Kidney capillary endothelial cell (primary cell): ENCODE results near the gene ASCL5.

Source experiments
- DNase-seq: peaks from one replicate; pipeline ENCODE4 v3.0.0-alpha.2; 2018; ENCODE audit warnings: low spot score

ASCL5 gene

DNA sequence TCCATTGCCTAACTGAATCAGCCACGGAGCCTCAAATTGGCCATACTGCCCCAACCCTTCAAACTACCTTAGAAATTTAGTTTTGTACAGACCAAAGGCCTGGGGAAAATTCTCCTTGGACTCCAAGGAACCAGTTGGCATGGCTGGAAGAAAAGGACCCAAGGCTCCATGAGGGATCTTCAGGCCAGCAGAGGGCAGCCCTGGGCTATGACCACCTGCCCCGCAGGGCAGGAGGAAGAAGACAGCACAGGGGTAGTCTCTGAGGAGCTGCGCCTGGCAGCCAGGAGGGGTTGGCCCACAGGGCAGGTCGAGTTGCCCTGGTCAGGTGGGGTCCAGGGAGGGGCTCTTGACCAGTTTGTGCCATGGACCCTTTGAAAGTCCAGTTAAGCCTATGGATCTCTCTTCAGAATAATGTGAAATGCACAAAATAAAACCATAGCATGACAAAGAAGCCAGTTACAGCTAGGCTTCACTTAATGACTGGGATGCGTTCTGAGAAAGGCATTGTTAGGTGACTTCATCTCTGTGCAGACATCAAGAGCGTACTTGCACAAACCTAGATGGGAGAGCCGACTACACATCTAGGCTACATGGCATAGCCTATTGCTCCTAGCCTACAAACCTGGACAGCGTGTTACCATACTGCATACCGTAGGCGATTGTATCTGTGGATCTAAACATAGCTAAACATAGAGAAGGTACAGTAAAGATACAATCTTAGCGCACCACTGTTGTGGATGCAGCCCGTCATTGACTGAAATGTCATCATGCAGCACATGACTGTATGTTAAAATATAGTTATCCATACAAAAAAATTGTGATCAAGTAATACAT is 40.9 kb downstream of the ASCL5 start:
- peak; percentile 20 for DNase-seq

- peak; percentile 7 for DNase-seq
Measured at GRCh38 chr1:201084295-201084694, 42.7 kb downstream of the ASCL5 start.

DNA sequence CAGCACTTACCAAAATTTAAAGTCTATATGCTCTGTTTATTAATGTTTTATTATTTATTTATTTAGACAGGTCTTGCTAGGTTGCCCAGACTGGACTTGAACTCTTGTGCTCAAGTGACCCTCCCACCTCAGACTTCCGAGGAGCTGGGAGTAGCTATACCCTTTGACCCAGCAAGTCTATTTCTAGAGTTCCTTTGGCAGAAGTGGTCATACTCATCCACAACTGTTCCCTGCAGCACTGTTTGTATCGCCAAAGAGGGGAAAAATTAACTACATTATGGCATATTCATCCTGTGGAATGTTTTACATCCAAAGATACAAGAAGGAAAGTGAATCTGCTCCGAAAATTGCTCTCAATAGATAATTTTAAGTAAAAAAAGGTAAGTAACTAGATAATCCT is 43.2 kb downstream of the ASCL5 start:
- DNase-seq: no peak

GRCh38 chr1:201080135-201080534 is 46.8 kb downstream of the ASCL5 start:
- no peak for DNase-seq

DNA sequence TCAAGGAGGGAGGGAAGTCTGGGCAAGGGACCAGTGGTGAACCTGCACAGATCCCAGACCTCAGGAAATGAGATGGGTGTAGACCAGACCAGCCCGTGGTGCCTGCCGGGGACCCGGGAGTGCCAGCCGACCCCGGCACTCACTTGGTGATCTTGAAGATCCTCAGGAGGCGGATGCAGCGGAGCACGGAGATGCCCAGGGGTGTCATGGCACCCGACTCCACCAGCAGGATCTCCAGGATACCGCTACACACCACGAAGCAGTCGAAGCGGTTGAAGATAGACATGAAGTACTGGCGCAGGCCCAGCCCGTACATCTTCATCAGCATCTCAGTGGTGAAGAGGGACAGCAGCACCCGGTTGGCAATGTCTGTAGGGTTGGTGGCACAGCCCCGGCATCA is 49.2 kb downstream of the ASCL5 start:
- no peak for DNase-seq

DNA sequence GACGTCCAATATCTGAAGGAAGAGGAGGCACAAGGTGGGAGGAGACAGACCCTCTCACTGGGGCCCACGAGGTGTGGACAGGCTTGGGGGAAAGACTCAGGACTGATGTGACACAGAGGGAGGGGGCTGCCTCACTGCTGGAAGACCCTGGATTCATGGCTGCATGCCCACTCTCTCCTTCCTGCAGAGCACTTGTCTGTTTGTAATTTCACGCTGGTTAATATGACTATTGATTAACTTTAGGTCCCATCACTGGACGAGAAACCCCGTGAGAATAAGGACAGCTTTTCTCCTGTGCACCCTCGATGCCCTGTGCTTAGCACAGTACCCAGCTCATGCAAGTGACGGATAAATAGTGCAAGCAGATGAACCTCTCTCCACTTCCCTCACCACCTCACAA is 49.9 kb downstream of the ASCL5 start:
- no peak for DNase-seq

DNA sequence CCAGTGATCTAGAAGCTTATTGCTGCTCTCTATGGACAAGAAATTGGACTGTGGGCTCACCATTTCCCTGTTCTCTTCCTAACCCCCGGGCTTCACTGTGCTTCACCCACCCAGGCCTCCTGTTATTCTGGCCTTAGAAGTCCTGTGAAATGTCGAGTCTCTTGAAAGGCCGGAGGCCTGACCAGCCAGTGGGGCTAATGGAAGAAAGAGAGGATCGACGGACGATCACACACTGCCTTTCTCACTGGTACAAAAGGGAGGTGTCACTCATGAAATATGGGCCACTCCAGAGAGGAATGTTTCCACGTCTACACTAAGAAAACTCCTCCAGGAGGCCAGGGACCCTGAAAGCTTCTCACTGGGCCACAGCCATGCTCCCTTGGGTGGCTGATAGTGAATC is 50.9 kb downstream of the ASCL5 start:
- DNase-seq: no peak

- no peak for DNase-seq
Measured at GRCh38 chr1:201074018-201074417, 53.0 kb downstream of the ASCL5 start.

GRCh38 chr1:201072922-201073321 is 54.1 kb downstream of the ASCL5 start:
- no peak for DNase-seq

DNA sequence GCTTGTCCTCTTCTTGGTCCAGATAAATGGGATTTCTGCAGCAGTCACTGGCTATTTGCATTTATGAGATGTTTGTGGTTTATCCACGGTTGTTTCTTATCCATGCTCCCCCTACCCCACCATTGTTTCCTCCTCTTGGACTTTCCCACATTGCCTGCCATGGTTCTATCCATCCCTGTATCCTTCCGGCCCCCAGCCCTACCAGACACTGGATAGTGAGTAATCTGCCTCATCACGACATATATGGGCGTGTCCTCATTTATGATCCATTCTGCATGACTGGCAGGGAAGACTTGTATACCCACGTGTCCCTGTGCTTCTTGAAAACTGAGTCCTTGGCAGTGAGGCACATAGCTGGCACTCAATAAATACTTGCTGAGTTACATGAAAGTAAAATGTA is 54.8 kb downstream of the ASCL5 start:
- no peak for DNase-seq

- DNase-seq: no peak
Measured at GRCh38 chr1:201069636-201070035, 57.3 kb downstream of the ASCL5 start.

DNA sequence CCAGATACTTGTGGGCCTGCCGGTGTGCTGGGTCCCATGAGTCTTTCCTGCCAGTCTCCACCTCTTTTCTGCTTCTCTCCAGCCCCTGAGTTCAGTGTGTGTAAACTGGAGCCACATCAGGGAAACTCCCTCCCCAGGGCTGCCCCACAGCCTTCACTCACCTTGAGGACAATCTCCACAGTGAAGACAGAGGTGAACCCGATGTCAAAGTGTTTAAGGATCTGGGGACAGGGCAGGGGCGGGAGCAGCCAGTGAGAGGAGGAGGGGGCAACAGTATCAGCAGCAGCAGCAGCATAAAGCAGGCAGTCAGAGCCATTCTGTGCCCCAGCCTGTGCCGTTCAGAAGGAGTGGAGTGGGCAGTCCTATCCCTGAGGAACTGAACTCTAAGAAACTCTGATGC is 58.0 kb downstream of the ASCL5 start:
- DNase-seq: no peak

GRCh38 chr1:201066986-201067385 is 60.0 kb downstream of the ASCL5 start:
- DNase-seq: no peak

DNA sequence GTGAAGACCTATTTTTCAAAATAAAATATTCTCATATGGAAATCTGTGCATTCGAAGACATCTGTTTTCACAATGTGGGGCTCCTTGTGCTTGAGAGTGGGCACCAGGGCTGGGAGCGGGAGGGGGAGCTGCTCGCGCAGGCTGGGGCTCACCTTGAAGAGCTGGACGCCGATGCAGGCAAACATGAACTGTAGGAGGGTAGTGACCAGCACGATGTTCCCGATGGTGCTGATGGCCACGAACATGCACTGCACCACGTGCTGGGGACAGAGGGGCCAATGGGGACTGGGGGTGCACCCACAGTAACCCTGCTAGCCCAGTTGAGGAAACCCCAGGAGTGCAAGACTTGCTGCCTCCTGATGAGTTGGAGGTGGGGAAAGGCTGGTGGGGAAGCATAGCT is 61.3 kb downstream of the ASCL5 start:
- no peak for DNase-seq

DNA sequence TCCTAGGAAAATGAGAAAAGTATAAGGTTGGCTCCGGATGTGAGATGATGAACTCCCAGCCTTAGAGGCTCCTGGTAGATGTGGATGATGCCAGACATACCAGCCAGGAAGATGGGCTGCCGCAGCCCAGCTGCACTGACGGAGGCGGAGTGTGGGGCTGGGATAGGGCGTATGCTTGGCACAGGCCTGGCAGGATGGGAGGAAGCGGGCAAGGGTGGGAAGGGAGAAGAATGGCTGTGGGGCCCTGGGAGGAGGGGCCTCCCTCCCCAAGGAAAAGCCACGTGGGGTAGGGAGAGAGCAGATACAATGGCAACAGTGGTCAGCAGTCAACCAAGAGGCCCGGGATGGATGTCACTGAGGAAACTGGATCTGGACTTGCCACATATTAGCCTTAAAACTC is 62.2 kb downstream of the ASCL5 start:
- no peak for DNase-seq
